Testis (tissue), 3 donors: ENCODE measurements around the gene TRPM3. TPM values are rescaled to one million over a fixed set of nuclear protein-coding genes. Genes with fewer than 3 reads are reported as not detected.

Experiments used
- DNase-seq: peaks from one replicate; pipeline ENCODE4 v3.0.0-alpha.2; 2019
- H3K27ac ChIP-seq, 2 donors: fragments of 200-600 bp; sonication (generic); one replicate each; pipeline ENCODE4 v1.5.1; 2019
- H3K27me3 ChIP-seq: fragments of 200-600 bp; sonication (generic); one replicate; pipeline ENCODE4 v1.5.1; 2019
- H3K36me3 ChIP-seq: fragments of 200-600 bp; sonication (generic); one replicate; pipeline ENCODE4 v1.5.1; 2017; ENCODE audit warnings: low read depth; ENCODE audit errors: missing control alignments
- H3K4me1 ChIP-seq: fragments of 200-600 bp; sonication (generic); one replicate; pipeline ENCODE4 v1.5.1; 2019
- H3K4me3 ChIP-seq, 2 donors: fragments of 200-600 bp; sonication (generic); one replicate each; pipeline ENCODE4 v1.5.1; 2017 to 2019
- H3K9me3 ChIP-seq: fragments of 200-600 bp; sonication (generic); one replicate; pipeline ENCODE4 v1.5.1; 2017
- CTCF ChIP-seq, 3 experiments: fragments of 450-650 bp in 2 of 3; fragments of 200-600 bp in 1 of 3; sonication (generic) in 1 of 3; IDR thresholded peaks; one replicate each; pipeline ENCODE4 v1.5.1; 2016 to 2019; ENCODE audit warnings: antibody characterized with exemption in 3 of 3, mild to moderate bottlenecking in 2 of 3, moderate library complexity in 1 of 3
- POLR2A ChIP-seq: fragments of 450-650 bp; IDR thresholded peaks from one replicate; pipeline ENCODE4 v1.6.1; 2017; ENCODE audit warnings: antibody characterized with exemption, mild to moderate bottlenecking, moderate library complexity
- WGBS, 2 donors: methylation state at CpG; one replicate each; pipeline ENCODE4 v1.1.5; 2018; 5-methylcytosine and 5-hydroxymethylcytosine counted together
- intact Hi-C: fragments of 100-400 bp; cut with DNase I; formaldehyde crosslinking; loops from one replicate; pipeline ENCODE4 v1.15.1; 2023; ENCODE audit warnings: low total_unique reads
- polyA plus RNA-seq: library from polyadenylated mRNA; stranded (reverse); fragments of 350-450 nt; fragmentation: Illumina TruSeq; extraction: RNeasy Lipid Tissue Mini Kit (QIAGEN cat#74804); gene quantifications from one replicate; pipeline ENCODE4 v1.2.3, GENCODE V29; 2014; ENCODE audit warnings: low read depth, low replicate concordance; ENCODE audit not compliant: insufficient read depth
- total RNA-seq, 2 donors: library from RNA; depleted of rRNA; stranded (reverse); fragments of >200 nt; gene quantifications; one replicate each; pipeline ENCODE4 v1.2.3, GENCODE V29; 2016

TRPM3 gene
- total and polyA plus RNA-seq, 3 donors from 2014 or later = 4.1 to 54.3 (median 43.9) TPM

GRCh38 chr9:70994582-70994981 is 126.8 kb downstream of the TRPM3 start:
- no peak overlapping the region for H3K4me3 ChIP-seq
- H3K4me1 ChIP-seq = no peaks in the 10 kb centered on the region
- WGBS, 2 donors = 73 to 81% methylated on average over 2 of the region's 2 CpGs
- H3K36me3 ChIP-seq = no peaks in the 10 kb centered on the region
- H3K27ac ChIP-seq = no peak overlapping the region
- no peak for DNase-seq
- TF ChIP-seq POLR2A (no peak), CTCF (IDR thresholded peaks at IDR 0.05) (no peak)
- intact Hi-C loops = no loop called here
- no peaks in the 10 kb centered on the region for H3K27me3 ChIP-seq
- no peaks in the 10 kb centered on the region for H3K9me3 ChIP-seq

- intact Hi-C loops = no loop called here
- DNase-seq = no peak
- TF ChIP-seq POLR2A (no peak), CTCF (IDR thresholded peaks at IDR 0.05) (no peak)
- no peak overlapping the region for H3K4me3 ChIP-seq
- H3K36me3 ChIP-seq = no peaks in the 10 kb centered on the region
- no peaks in the 10 kb centered on the region for H3K4me1 ChIP-seq
- H3K27ac ChIP-seq = no peak overlapping the region
- WGBS, 2 donors = 93 to 94% methylated on average over 1 of the region's 1 CpG
- H3K27me3 ChIP-seq = no peaks in the 10 kb centered on the region
- no peaks in the 10 kb centered on the region for H3K9me3 ChIP-seq
These were observed 132.9 kb downstream of the TRPM3 start for GRCh38 chr9:70988551-70988950.

GRCh38 chr9:70987986-70988385 is 133.4 kb downstream of the TRPM3 start:
- Histone ChIP-seq H3K4me1 (no peaks in the 10 kb centered on the region), H3K27me3 (no peaks in the 10 kb centered on the region), H3K9me3 (no peaks in the 10 kb centered on the region), H3K4me3 (no peak overlapping the region), H3K27ac (no peak overlapping the region), H3K36me3 (no peaks in the 10 kb centered on the region)
- intact Hi-C loops = no loop called here
- DNase-seq = no peak
- TF ChIP-seq CTCF (IDR thresholded peaks at IDR 0.05) (no peak), POLR2A (no peak)
- WGBS, 2 donors = 71 to 90% methylated on average over 1 of the region's 1 CpG

GRCh38 chr9:70986984-70987383 is 134.4 kb downstream of the TRPM3 start:
- Histone ChIP-seq H3K27me3 (no peaks in the 10 kb centered on the region), H3K4me3 (no peak overlapping the region), H3K27ac (no peak overlapping the region), H3K36me3 (no peaks in the 10 kb centered on the region), H3K9me3 (no peaks in the 10 kb centered on the region), H3K4me1 (no peaks in the 10 kb centered on the region)
- intact Hi-C loops = no loop called here
- no peak for DNase-seq
- TF ChIP-seq CTCF (IDR thresholded peaks at IDR 0.05) = no peak
- no peak for TF ChIP-seq POLR2A
- 93 to 98% methylated on average over 2 of the region's 2 CpGs for WGBS, 2 donors

- Histone ChIP-seq H3K27me3 (no peaks in the 10 kb centered on the region), H3K4me3 (no peak overlapping the region), H3K36me3 (no peaks in the 10 kb centered on the region), H3K4me1 (no peaks in the 10 kb centered on the region), H3K27ac (no peak overlapping the region), H3K9me3 (no peaks in the 10 kb centered on the region)
- intact Hi-C loops = no loop called here
- DNase-seq = no peak
- TF ChIP-seq CTCF (IDR thresholded peaks at IDR 0.05) (no peak), POLR2A (no peak)
- 65 to 74% methylated on average over 1 of the region's 1 CpG for WGBS, 2 donors
These were observed 137.6 kb downstream of the TRPM3 start for GRCh38 chr9:70983723-70984295.
